GM12892 (cell line): ENCODE results near the gene DAB2IP.

Experiments used
- POLR2A ChIP-seq: IDR thresholded peaks from 2 replicates; pipeline ENCODE4 v1.6.1; 2011; ENCODE audit warnings: low read depth, low read length, control low read depth
- TAF1 ChIP-seq: IDR thresholded peaks from 2 replicates; pipeline ENCODE4 v1.6.1; 2011; ENCODE audit warnings: low read depth, mild to moderate bottlenecking, control low read depth, low read length, borderline replicate concordance

GRCh38 chr9:121613009-121613752 is 38.3 kb upstream of the DAB2IP start:
- no peak for TF ChIP-seq POLR2A
- no peak for TF ChIP-seq TAF1
